H1 (cell line): ENCODE measurements around the gene ALPK3. TPM values are rescaled to one million over a fixed set of nuclear protein-coding genes. Genes with fewer than 3 reads are reported as not detected.

ENCODE experiments used
- CTCF ChIA-PET: fragments of 300-600 bp; sonication (Branson Sonifier 250); formaldehyde crosslinking; loops from one replicate; lab custom pipeline; 2021; ENCODE audit not compliant: partially characterized antibody; lab: Charles Lee
- POLR2A ChIA-PET: fragments of 300-600 bp; sonication (Branson Sonifier 250); formaldehyde crosslinking; loops from one replicate; lab custom pipeline; 2021; ENCODE audit warnings: inconsistent platforms; ENCODE audit not compliant: partially characterized antibody; lab: Charles Lee
- DNase-seq, 2 experiments: peaks; one replicate each; pipeline versions ENCODE4 v3.0.0 to v3.0.0-alpha.2; 2010 to 2022; ENCODE audit warnings: low spot score in 2 of 2, low read depth in 1 of 2, mixed read lengths in 1 of 2
- FAIRE-seq: peaks from 2 replicates; lab custom pipeline; 2011; peaks lifted over from hg19 to GRCh38; lab: Jason Lieb, UNC
- H2AFZ ChIP-seq: 2 replicates; pipeline ENCODE4 v1.8.1; 2012; ENCODE audit warnings: low read length, inconsistent platforms
- H2AK5ac ChIP-seq: 2 replicates; pipeline ENCODE4 v1.6.1; 2013; ENCODE audit warnings: low read depth, low read length
- H2BK120ac ChIP-seq: replicated peaks from 2 replicates; pipeline ENCODE3; 2013; ENCODE audit warnings: low read depth, low read length, inconsistent platforms
- H2BK12ac ChIP-seq: 2 replicates; pipeline ENCODE4 v1.6.1; 2013; ENCODE audit warnings: low read depth, low read length
- H2BK15ac ChIP-seq: 2 replicates; pipeline ENCODE4 v1.6.1; 2013; ENCODE audit warnings: low read length
- H2BK20ac ChIP-seq: 2 replicates; pipeline ENCODE4 v1.6.1; 2013; ENCODE audit warnings: low read length
- H2BK5ac ChIP-seq: 2 replicates; pipeline ENCODE4 v1.6.1; 2013; ENCODE audit warnings: low read depth, low read length
- H3K14ac ChIP-seq: 2 replicates; pipeline ENCODE4 v1.6.1; 2013; ENCODE audit warnings: inconsistent platforms; ENCODE audit not compliant: insufficient read length
- H3K18ac ChIP-seq: 2 replicates; pipeline ENCODE4 v1.6.1; 2013; ENCODE audit warnings: low read length; ENCODE audit errors: extremely low read depth
- H3K23ac ChIP-seq: 2 replicates; pipeline ENCODE4 v1.6.1; 2013; ENCODE audit warnings: inconsistent platforms; ENCODE audit not compliant: insufficient read length
- H3K23me2 ChIP-seq: 2 replicates; pipeline ENCODE4 v1.6.1; 2013; ENCODE audit warnings: low read depth, low read length
- H3K27ac ChIP-seq: 2 replicates; pipeline ENCODE4 v1.6.1; 2011; ENCODE audit warnings: low read depth, low read length, inconsistent platforms
- H3K27me3 ChIP-seq, 4 experiments: replicated peaks in 1 of 4; 1 replicate in 1 of 4; 2 replicates in 3 of 4; pipeline versions ENCODE4 v1.6.1 to v1.8.1; 2011 to 2013; ENCODE audit warnings: low read length in 3 of 4, mild to moderate bottlenecking in 3 of 4, inconsistent platforms in 2 of 4, mixed read lengths in 2 of 4, moderate library complexity in 1 of 4; ENCODE audit not compliant: control insufficient read depth in 3 of 4, insufficient read depth in 3 of 4; ENCODE audit errors: extremely low read depth in 1 of 4
- H3K36me3 ChIP-seq, 4 experiments: 2 replicates each; pipeline versions ENCODE4 v1.6.1 to v1.8.1; 2011 to 2013; ENCODE audit warnings: mild to moderate bottlenecking in 4 of 4, low read length in 3 of 4, moderate library complexity in 2 of 4, control low read depth in 1 of 4, inconsistent platforms in 1 of 4; ENCODE audit not compliant: insufficient read depth in 4 of 4, control insufficient read depth in 2 of 4
- H3K4ac ChIP-seq: replicated peaks from 2 replicates; pipeline ENCODE3; 2013; ENCODE audit warnings: low read length, low read depth, mixed read lengths, inconsistent platforms; ENCODE audit not compliant: insufficient read length
- H3K4me1 ChIP-seq, 4 experiments: replicated peaks in 1 of 4; 1 replicate in 1 of 4; 2 replicates in 3 of 4; pipeline versions ENCODE4 v1.6.1 to v1.8.1; 2011 to 2013; ENCODE audit warnings: low read length in 3 of 4, inconsistent platforms in 2 of 4, mixed read lengths in 1 of 4; ENCODE audit not compliant: insufficient read depth in 4 of 4, control insufficient read depth in 3 of 4
- H3K4me2 ChIP-seq, 2 experiments: 2 replicates each; pipeline versions ENCODE4 v1.6.1 to v1.8.1; 2011 to 2013; ENCODE audit warnings: low read depth in 2 of 2, low read length in 2 of 2, control low read depth in 1 of 2, inconsistent platforms in 1 of 2, mild to moderate bottlenecking in 1 of 2; ENCODE audit not compliant: insufficient read depth in 1 of 2
- H3K4me3 ChIP-seq, 4 experiments: fragments of 200-600, 300-600 bp in 1 of 4; sonication (generic), shearing (Covaris generic), sonication (Bioruptor Twin) in 1 of 4; 2 replicates each; pipeline versions ENCODE4 v1.5.1 to v1.8.1; 2011 to 2016; ENCODE audit warnings: low read length in 4 of 4, low read depth in 3 of 4, control low read depth in 2 of 4, inconsistent platforms in 2 of 4, mild to moderate bottlenecking in 2 of 4, mixed read lengths in 1 of 4, moderate library complexity in 1 of 4; ENCODE audit not compliant: insufficient read depth in 2 of 4; ENCODE audit errors: extremely low read depth in 1 of 4
- H3K56ac ChIP-seq: replicated peaks from 2 replicates; pipeline ENCODE3; 2013; ENCODE audit warnings: low read depth, mild to moderate bottlenecking, mixed read lengths, low read length, inconsistent platforms; ENCODE audit not compliant: insufficient read length
- H3K79me1 ChIP-seq: 2 replicates; pipeline ENCODE4 v1.6.1; 2013; ENCODE audit warnings: low read depth, low read length, control low read depth
- H3K79me2 ChIP-seq, 2 experiments: 2 replicates each; pipeline versions ENCODE4 v1.6.1 to v1.8.1; 2012 to 2013; ENCODE audit warnings: low read length in 2 of 2, mild to moderate bottlenecking in 2 of 2, inconsistent platforms in 1 of 2; ENCODE audit not compliant: insufficient read depth in 2 of 2, control insufficient read depth in 1 of 2
- H3K9ac ChIP-seq, 4 experiments: replicated peaks in 1 of 4; 1 replicate in 1 of 4; 2 replicates in 3 of 4; pipeline versions ENCODE4 v1.6.1 to v1.8.1; 2011 to 2013; ENCODE audit warnings: low read depth in 3 of 4, low read length in 3 of 4, control low read depth in 2 of 4, mild to moderate bottlenecking in 2 of 4, moderate library complexity in 2 of 4, inconsistent platforms in 1 of 4; ENCODE audit errors: extremely low read depth in 1 of 4
- H3K9me3 ChIP-seq, 2 experiments: 2 replicates each; pipeline versions ENCODE4 v1.6.1 to v1.8.1; 2012 to 2013; ENCODE audit warnings: mild to moderate bottlenecking in 2 of 2, moderate library complexity in 2 of 2, control low read depth in 1 of 2, inconsistent platforms in 1 of 2, low read depth in 1 of 2, low read length in 1 of 2, mixed read lengths in 1 of 2; ENCODE audit not compliant: insufficient read depth in 2 of 2
- H4K20me1 ChIP-seq, 2 experiments: replicated peaks in 1 of 2; 2 replicates each; pipeline versions ENCODE3 to v1.8.1; 2011 to 2013; ENCODE audit warnings: inconsistent platforms in 2 of 2, low read length in 2 of 2, mild to moderate bottlenecking in 1 of 2; ENCODE audit not compliant: insufficient read depth in 2 of 2, control insufficient read depth in 1 of 2
- H4K5ac ChIP-seq: 2 replicates; pipeline ENCODE4 v1.6.1; 2013; ENCODE audit warnings: low read length, low read depth, mixed read lengths, inconsistent platforms; ENCODE audit not compliant: insufficient read length
- H4K8ac ChIP-seq: 2 replicates; pipeline ENCODE4 v1.8.0; 2013; ENCODE audit warnings: mild to moderate bottlenecking, moderate library complexity, low read length, inconsistent platforms; ENCODE audit not compliant: insufficient read depth; ENCODE audit errors: extremely low read depth
- H4K91ac ChIP-seq: replicated peaks from 2 replicates; pipeline ENCODE3; 2013; ENCODE audit warnings: low read length, mixed read lengths, inconsistent platforms; ENCODE audit not compliant: insufficient read length
- CHD1 ChIP-seq: IDR thresholded peaks from 2 replicates; pipeline ENCODE4 v1.6.1; 2012; ENCODE audit warnings: low read depth, low read length, improper control_type of control experiment
- CREB1 ChIP-seq: IDR thresholded peaks from 2 replicates; pipeline ENCODE4 v1.6.1; 2012; ENCODE audit warnings: inconsistent platforms
- CTBP2 ChIP-seq: IDR thresholded peaks from 2 replicates; pipeline ENCODE4 v1.7.0; 2011; ENCODE audit warnings: borderline replicate concordance, mild to moderate bottlenecking, moderate library complexity, mixed read lengths, low read length; ENCODE audit not compliant: insufficient read depth, insufficient read length
- EP300 ChIP-seq, 2 experiments: IDR thresholded peaks; 1 replicate in 1 of 2; 2 replicates in 1 of 2; pipeline ENCODE4 v1.6.1; 2011 to 2012; ENCODE audit warnings: low read depth in 2 of 2, low read length in 2 of 2, mild to moderate bottlenecking in 2 of 2, borderline replicate concordance in 1 of 2, inconsistent platforms in 1 of 2, moderate library complexity in 1 of 2
- GABPA ChIP-seq: IDR thresholded peaks from 2 replicates; pipeline ENCODE4 v1.6.1; 2011; ENCODE audit warnings: mild to moderate bottlenecking, low read length, moderate library complexity, borderline replicate concordance; ENCODE audit not compliant: insufficient read depth
- GTF2F1 ChIP-seq: IDR thresholded peaks from 2 replicates; pipeline ENCODE4 v1.6.1; 2012; ENCODE audit warnings: low read depth, low read length, improper control_type of control experiment, borderline replicate concordance
- JUN ChIP-seq: IDR thresholded peaks from 2 replicates; pipeline ENCODE4 v1.6.1; 2011; ENCODE audit warnings: low read depth, mild to moderate bottlenecking, improper control_type of control experiment, low read length
- JUND ChIP-seq: IDR thresholded peaks from 2 replicates; pipeline ENCODE4 v1.6.1; 2011; ENCODE audit warnings: mild to moderate bottlenecking, improper control_type of control experiment, low read length
- SIN3A ChIP-seq, 2 experiments: IDR thresholded peaks in 1 of 2; conservative IDR thresholded peaks in 1 of 2; 2 replicates each; pipeline ENCODE4 v1.6.1; 2011 to 2012; ENCODE audit warnings: low read length in 2 of 2, improper control_type of control experiment in 1 of 2, low read depth in 1 of 2, mild to moderate bottlenecking in 1 of 2
- SIRT6 ChIP-seq: IDR thresholded peaks from one replicate; pipeline ENCODE4 v1.7.1; 2012; ENCODE audit warnings: low read length, inconsistent platforms
- SIX5 ChIP-seq: IDR thresholded peaks from 2 replicates; pipeline ENCODE4 v1.6.1; 2011; ENCODE audit warnings: mild to moderate bottlenecking, low read depth, low read length
- SUZ12 ChIP-seq: fragments of 200-600 bp; sonication (generic); IDR thresholded peaks from 2 replicates; pipeline ENCODE4 v1.6.1; 2012; ENCODE audit warnings: mild to moderate bottlenecking, inconsistent platforms, low read length, moderate library complexity, mixed read lengths
- TAF7 ChIP-seq: optimal IDR thresholded peaks from 2 replicates; pipeline ENCODE3; 2011; ENCODE audit warnings: low read depth, mild to moderate bottlenecking, inconsistent platforms, low read length, moderate library complexity, borderline replicate concordance
- TEAD4 ChIP-seq: IDR thresholded peaks from 2 replicates; pipeline ENCODE4 v1.6.1; 2012; ENCODE audit warnings: low read depth, low read length, inconsistent platforms, mixed read lengths
- WGBS, 2 experiments: shearing (Covaris generic) in 1 of 2; methylation state at CpG; one replicate each; pipeline versions ENCODE4 v1.1.6 to v1.1.7; 2013 to 2015; ENCODE audit warnings: low lambda C conversion rate in 2 of 2, mixed read lengths in 2 of 2, inconsistent platforms in 1 of 2, low coverage in 1 of 2, missing lambda C conversion rate in 1 of 2; ENCODE audit not compliant: insufficient replicate concordance in 2 of 2, insufficient coverage in 1 of 2, insufficient read length in 1 of 2; ENCODE audit errors: extremely low coverage in 1 of 2, missing lambda C conversion rate in 1 of 2; 5-methylcytosine and 5-hydroxymethylcytosine counted together
- polyA plus RNA-seq, 7 experiments: library from polyadenylated mRNA; depleted of rRNA in 3 of 7; stranded (reverse) in 5 of 7; unstranded in 2 of 7; fragments of >200 nt in 5 of 7; fragments of 200-250 nt in 2 of 7; gene quantifications; 1 replicate in 5 of 7; 2 replicates in 1 of 7; 4 replicates in 1 of 7; pipeline versions ENCODE4 v1.2.1 to v1.2.3, GENCODE V29; 2011 to 2013; ENCODE audit warnings: missing spikeins in 2 of 7, mixed read lengths in 2 of 7
- total RNA-seq: library from RNA; stranded (reverse); fragmentation: NEBNext Ultra II Directional; extraction: Animal tissue kit (Norgen Biotek cat#: 25700); gene quantifications from 2 replicates; pipeline ENCODE4 v1.2.1, GENCODE V29; 2021

The ALPK3 gene
- total and polyA plus RNA-seq, 2 of the 8 experiments (the other 6 are each of a cell fraction or from before 2014, with no cell fraction given) = 4.4 to 19.2 TPM

- Histone ChIP-seq H2BK120ac (no peak overlapping the region), H3K9ac (no peak overlapping the region)
- POLR2A ChIA-PET = interaction anchor here (1.1 to 1.3 kb wide), 2 partner anchors 25 to 112 kb away, joined by 3 read pairs; no protein-coding TSS in a partner anchor
- TF ChIP-seq CTBP2 = no peak
- no peak for TF ChIP-seq JUND
- no peak for TF ChIP-seq TEAD4
- TF ChIP-seq SUZ12 = no peak
- TF ChIP-seq CHD1 = no peak
- TF ChIP-seq SIN3A (conservative IDR thresholded peaks at IDR 0.05 in 1 of 2, IDR thresholded peaks at IDR 0.05 in 1 of 2; ENCODE audit: low read depth in 1 of 2, low read length in 2 of 2) = no peak
- no peak for TF ChIP-seq SIRT6
- TF ChIP-seq JUN = no peak
- TF ChIP-seq GABPA = no peak
- TF ChIP-seq CREB1 = no peak
- TF ChIP-seq EP300 (IDR thresholded peaks at IDR 0.05; ENCODE audit: borderline replicate concordance in 1 of 2, low read depth in 2 of 2, low read length in 2 of 2) = no peak
- no peak for TF ChIP-seq SIX5
- TF ChIP-seq TAF7 = no peak
- TF ChIP-seq GTF2F1 = no peak
Measured at GRCh38 chr15:84772467-84772866, 44.7 kb upstream of the ALPK3 start.

More at GRCh38 chr15:84772467-84772866, 44.7 kb upstream of the ALPK3 start:
- Histone ChIP-seq H3K4me3 (no peak overlapping the region), H2BK5ac (no peak overlapping the region), H3K4ac (no peak overlapping the region), H3K79me1 (peaks cover 7% of the 10 kb centered on the region), H3K18ac (no peak overlapping the region), H3K36me3 (peaks cover 0 to under 1% (median 0%) of the 10 kb centered on the region in 4 experiments; a peak in 2 of 8 replicates), H3K27me3 (no peaks in the 10 kb centered on the region), H4K20me1 (peaks cover 2 to 7% of the 10 kb centered on the region in 2 experiments), H3K9me3 (no peaks in the 10 kb centered on the region), H2AK5ac (no peak overlapping the region), H3K23ac (no peak overlapping the region), H2BK12ac (no peak overlapping the region), H2BK15ac (no peak overlapping the region), H3K79me2 (peaks cover 0 to 7% of the 10 kb centered on the region in 2 experiments; a peak in 2 of 4 replicates), H3K4me2 (no peak overlapping the region), H4K91ac (no peak overlapping the region), H4K8ac (no peak overlapping the region), H3K14ac (no peak overlapping the region), H3K27ac (no peak overlapping the region), H4K5ac (no peak overlapping the region), H3K23me2 (no peaks in the 10 kb centered on the region; the same call in 1 of the 2 replicates), H2AFZ (no peak overlapping the region), H2BK20ac (no peak overlapping the region), H3K56ac (no peak overlapping the region), H3K4me1 (peaks cover 0 to 2% (median 0%) of the 10 kb centered on the region in 4 experiments; a peak in 1 of 7 replicates)
- CTCF ChIA-PET = interaction anchor here (0.6 kb wide), 1 partner anchor 95 kb away, joined by 3 read pairs; no protein-coding TSS in a partner anchor
- 86% methylated on average over 2 of the region's 2 CpGs; no CpG with 5 or more reads in 1 of the 2 experiments for WGBS, 2 experiments
- DNase-seq (no peak), FAIRE-seq (no peak)
